Brain microvascular endothelial cell (primary cell): ENCODE results near the gene SOBP.

Source experiments
- DNase-seq: peaks from one replicate; pipeline ENCODE4 v3.0.0-alpha.2; 2020
- H3K27ac ChIP-seq: fragments of 250-450 bp; sonication (Bioruptor Pico); 2 replicates; pipeline ENCODE4 v1.5.1; 2020; ENCODE audit warnings: mild to moderate bottlenecking, moderate library complexity
- H3K27me3 ChIP-seq: fragments of 250-450 bp; sonication (Bioruptor Pico); replicated peaks from 2 replicates; pipeline ENCODE4 v1.5.1; 2020; ENCODE audit warnings: mild to moderate bottlenecking
- H3K36me3 ChIP-seq: fragments of 250-450 bp; sonication (Bioruptor Pico); replicated peaks from 2 replicates; pipeline ENCODE4 v1.5.1; 2020; ENCODE audit warnings: mild to moderate bottlenecking
- H3K4me3 ChIP-seq: 2 replicates; pipeline ENCODE4 v1.5.1; 2011; ENCODE audit warnings: low read depth, mild to moderate bottlenecking, control low read depth, low read length, moderate library complexity
- in situ Hi-C: cut with HindIII; loops from 2 replicates; pipeline ENCODE4 v1.10.0; 2017; ENCODE audit warnings: low sequenced_read_pairs, low pct_ligation_motif_present
- TF ChIP-seq, protein P1 (sequence below): IDR thresholded peaks from 2 replicates; pipeline ENCODE4 v1.5.1; 2011; ENCODE audit warnings: low read depth, mild to moderate bottlenecking, moderate library complexity, low read length, control low read depth, inconsistent platforms; ENCODE audit errors: missing control alignments

Gene SOBP

DNA sequence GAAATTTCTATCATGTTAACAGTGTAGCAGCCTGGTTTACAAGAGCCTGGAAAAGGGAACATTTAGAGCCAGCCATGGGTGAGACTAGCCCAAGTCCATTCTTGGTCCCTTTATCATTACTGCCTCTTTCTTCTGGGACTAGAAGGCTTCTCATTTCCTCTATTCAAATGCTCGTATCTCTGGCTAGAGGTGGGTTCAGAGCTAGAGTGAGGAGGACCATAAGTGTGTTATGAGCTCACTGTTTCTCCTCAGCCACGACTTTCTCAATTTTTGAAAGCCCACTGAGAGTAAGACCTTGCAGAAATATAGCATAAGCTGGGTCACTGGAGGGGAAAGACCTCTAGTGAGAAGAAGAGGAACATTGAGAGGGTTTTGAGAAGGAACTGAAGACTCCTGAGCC lies 100.0 kb downstream of the SOBP start:
- H3K36me3 ChIP-seq: no peaks in the 10 kb centered on the region
- in situ Hi-C loops: no loop called here
- TF ChIP-seq, protein P1, sequence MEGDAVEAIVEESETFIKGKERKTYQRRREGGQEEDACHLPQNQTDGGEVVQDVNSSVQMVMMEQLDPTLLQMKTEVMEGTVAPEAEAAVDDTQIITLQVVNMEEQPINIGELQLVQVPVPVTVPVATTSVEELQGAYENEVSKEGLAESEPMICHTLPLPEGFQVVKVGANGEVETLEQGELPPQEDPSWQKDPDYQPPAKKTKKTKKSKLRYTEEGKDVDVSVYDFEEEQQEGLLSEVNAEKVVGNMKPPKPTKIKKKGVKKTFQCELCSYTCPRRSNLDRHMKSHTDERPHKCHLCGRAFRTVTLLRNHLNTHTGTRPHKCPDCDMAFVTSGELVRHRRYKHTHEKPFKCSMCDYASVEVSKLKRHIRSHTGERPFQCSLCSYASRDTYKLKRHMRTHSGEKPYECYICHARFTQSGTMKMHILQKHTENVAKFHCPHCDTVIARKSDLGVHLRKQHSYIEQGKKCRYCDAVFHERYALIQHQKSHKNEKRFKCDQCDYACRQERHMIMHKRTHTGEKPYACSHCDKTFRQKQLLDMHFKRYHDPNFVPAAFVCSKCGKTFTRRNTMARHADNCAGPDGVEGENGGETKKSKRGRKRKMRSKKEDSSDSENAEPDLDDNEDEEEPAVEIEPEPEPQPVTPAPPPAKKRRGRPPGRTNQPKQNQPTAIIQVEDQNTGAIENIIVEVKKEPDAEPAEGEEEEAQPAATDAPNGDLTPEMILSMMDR: no peak
- H3K27ac ChIP-seq: no peak overlapping the region
- H3K4me3 ChIP-seq: no peak overlapping the region
- no peak for DNase-seq
- H3K27me3 ChIP-seq: no peaks in the 10 kb centered on the region

GRCh38 chr6:107590378-107590777 lies 100.5 kb downstream of the SOBP start:
- in situ Hi-C loops: no loop called here

DNA sequence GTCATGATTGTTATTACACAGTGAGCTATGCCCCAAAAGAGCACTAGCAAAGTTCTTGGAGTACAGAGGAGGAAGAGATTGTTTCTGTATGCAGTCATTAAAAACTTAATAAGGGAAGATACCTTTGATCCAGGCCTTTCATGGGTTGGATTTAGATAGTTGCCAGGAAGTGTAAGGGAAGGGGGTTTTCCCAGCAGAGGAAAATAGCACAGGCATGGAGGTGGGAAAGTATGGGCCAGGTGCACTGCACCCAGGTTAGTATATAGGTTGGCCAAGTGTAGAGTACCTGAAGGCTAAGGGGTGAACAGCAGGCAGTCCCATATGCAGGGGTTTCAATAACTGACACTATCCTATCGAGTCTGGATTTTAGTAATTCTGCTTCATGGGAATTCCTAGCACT lies 101.4 kb downstream of the SOBP start:
- no peak overlapping the region for H3K27ac ChIP-seq
- no peaks in the 10 kb centered on the region for H3K36me3 ChIP-seq
- H3K27me3 ChIP-seq: no peaks in the 10 kb centered on the region
- DNase-seq: no peak
- H3K4me3 ChIP-seq: no peak overlapping the region
- in situ Hi-C loops: no loop called here
- TF ChIP-seq, protein P1: no peak

More at GRCh38 chr6:107590378-107590777, 100.5 kb downstream of the SOBP start:
- TF ChIP-seq, protein P1: no peak
- Histone ChIP-seq H3K27ac (no peak overlapping the region), H3K36me3 (no peaks in the 10 kb centered on the region), H3K27me3 (no peaks in the 10 kb centered on the region), H3K4me3 (no peak overlapping the region)
- no peak for DNase-seq

GRCh38 chr6:107592806-107593205 lies 102.9 kb downstream of the SOBP start:
- Histone ChIP-seq H3K27ac (no peak overlapping the region), H3K4me3 (no peak overlapping the region), H3K27me3 (no peaks in the 10 kb centered on the region), H3K36me3 (no peaks in the 10 kb centered on the region)
- TF ChIP-seq, protein P1: no peak
- no peak for DNase-seq
- in situ Hi-C loops: no loop called here

DNA sequence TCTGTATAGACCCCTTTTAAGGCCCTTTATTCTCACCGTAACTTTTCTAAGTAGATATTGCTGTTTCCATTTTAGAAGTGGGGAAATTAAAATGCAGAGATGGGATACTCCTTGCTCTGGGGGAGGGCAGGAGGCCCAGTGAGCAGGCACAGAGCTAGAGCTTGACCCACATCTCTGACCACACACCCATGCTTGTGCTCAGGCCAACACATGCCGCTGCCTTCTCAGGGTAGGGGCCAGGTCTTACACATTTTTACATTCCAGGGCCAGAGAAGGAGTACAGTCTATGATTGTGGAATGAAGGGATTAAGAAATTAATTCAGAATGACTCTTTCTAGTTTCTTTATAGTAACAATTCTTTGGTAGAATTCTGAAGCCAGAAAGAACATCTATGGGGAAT lies 104.8 kb downstream of the SOBP start:
- Histone ChIP-seq H3K27ac (no peak overlapping the region), H3K36me3 (no peaks in the 10 kb centered on the region), H3K27me3 (no peaks in the 10 kb centered on the region), H3K4me3 (no peak overlapping the region)
- TF ChIP-seq, protein P1: no peak
- DNase-seq: no peak
- in situ Hi-C loops: no loop called here

- Histone ChIP-seq H3K27ac (no peak overlapping the region), H3K36me3 (no peaks in the 10 kb centered on the region), H3K27me3 (no peaks in the 10 kb centered on the region), H3K4me3 (no peak overlapping the region)
- in situ Hi-C loops: no loop called here
- TF ChIP-seq, protein P1: no peak
- DNase-seq: no peak
These were observed 108.2 kb downstream of the SOBP start for GRCh38 chr6:107598091-107598490.
